Heart left ventricle (tissue), 13 donors: ENCODE data around the gene CA5B.

Source experiments
- CTCF ChIP-seq, 12 donors: fragments of 200-600 bp; sonication (generic) in 4 of 12; IDR thresholded peaks; one replicate each; pipeline versions ENCODE4 v1.5.0 to v1.8.0; 2018 to 2022; ENCODE audit warnings: antibody characterized with exemption in 12 of 12, mild to moderate bottlenecking in 5 of 12
- POLR2A ChIP-seq, 2 donors: fragments of 450-650 bp; IDR thresholded peaks; one replicate each; pipeline ENCODE4 v1.6.1; 2017; ENCODE audit warnings: antibody characterized with exemption in 2 of 2, mild to moderate bottlenecking in 2 of 2, moderate library complexity in 2 of 2
- donor health status: ischemic (EF 13 %, LVEDD 7.1; RV severe dilation, severe dysfunction).
- donor health status: DM: no; HTN: yes; CAD: no.
- donor health status: DM: no; HTN: no; CAD: no.
- donor health status: ischemic (EF 25% LVEDD 6.9; RV normal size, moderate dysfunction).
- donor health status: ischemic (EF 25% LVEDD 5.7; RV mildly dilated, moderate dysfunction).
- donor health status: ischemic (EF 35%, LVEDD 5.7; RV mildly dilated, moderate dysfunction).
- donor health status: nonischemic (EF 11% LVEDD 7.7; RV severe dilation, severe dysfunction).
- donor health status: DM: yes; HTN: yes; CAD: no.
- donor health status: PGD.
- donor health status: ischemic (EF 29% LVEDD 5.4; RV normal size, mild dysfunction).
- donor health status: nonischemic (EF 23%, LVEDD 6.1; RV moderate dilation, normal function).

- no peak for TF ChIP-seq CTCF (IDR thresholded peaks at IDR 0.05)
- TF ChIP-seq POLR2A (IDR thresholded peaks at IDR 0.05), result no peak
These were observed 74.3 kb downstream of the CA5B start for GRCh38 chrX:15812192-15812938.
